IMR-90 (cell line): ENCODE measurements around the gene SOX8. TPM values are rescaled to one million over a fixed set of nuclear protein-coding genes. Genes with fewer than 3 reads are reported as not detected.

Experiments
- ATAC-seq: fragments of 200-7000 bp; cut with Tn5 transposase; 2 replicates; pipeline ENCODE4 v1.9.1; 2020; ENCODE audit warnings: low read depth, mild to moderate bottlenecking, moderate library complexity
- BruUV-seq: library from RNA; stranded (reverse); fragments of 400-500 nt; replicated peaks from 2 replicates; lab custom pipeline; 2021; lab: Mats Ljungman, UMichigan
- CTCF ChIA-PET: fragments of 300-600 bp; formaldehyde crosslinking; extraction: SDS; loops from one replicate; lab custom pipeline; 2021; ENCODE audit warnings: antibody characterized with exemption; lab: Yijun Ruan, JAX
- POLR2A ChIA-PET: fragments of 300-600 bp; sonication (Branson Sonifier 250); formaldehyde crosslinking; loops from one replicate; lab custom pipeline; 2022; ENCODE audit warnings: antibody characterized with exemption; ENCODE audit not compliant: unreplicated experiment; lab: Charles Lee
- DNase-seq: peaks from one replicate; pipeline ENCODE4 v3.0.0; 2013
- H2AFZ ChIP-seq: replicated peaks from 2 replicates; pipeline ENCODE3; 2013; ENCODE audit warnings: low read length, mild to moderate bottlenecking; ENCODE audit not compliant: poor library complexity
- H2AK5ac ChIP-seq: 2 replicates; pipeline ENCODE4 v1.6.1; 2013; ENCODE audit warnings: low read depth, low read length, inconsistent platforms
- H2AK9ac ChIP-seq: replicated peaks from 2 replicates; pipeline ENCODE3; 2013; ENCODE audit warnings: mild to moderate bottlenecking, low read depth, low read length, moderate library complexity; ENCODE audit not compliant: poor library complexity
- H2BK120ac ChIP-seq: 2 replicates; pipeline ENCODE4 v1.6.1; 2013; ENCODE audit warnings: low read depth, low read length, inconsistent platforms
- H2BK15ac ChIP-seq: 3 replicates; pipeline ENCODE4 v1.6.1; 2013; ENCODE audit warnings: low read depth, low read length, inconsistent platforms
- H2BK20ac ChIP-seq: 2 replicates; pipeline ENCODE4 v1.6.1; 2013; ENCODE audit warnings: low read depth, mild to moderate bottlenecking, inconsistent platforms, low read length, moderate library complexity
- H2BK5ac ChIP-seq: 2 replicates; pipeline ENCODE4 v1.6.1; 2013; ENCODE audit warnings: mild to moderate bottlenecking, low read depth, low read length, inconsistent platforms; ENCODE audit not compliant: poor library complexity, severe bottlenecking
- H3K14ac ChIP-seq: replicated peaks from 2 replicates; pipeline ENCODE4 v1.6.1; 2013; ENCODE audit warnings: low read depth, low read length, inconsistent platforms
- H3K18ac ChIP-seq: 2 replicates; pipeline ENCODE4 v1.6.1; 2013; ENCODE audit warnings: low read depth, low read length, control low read depth
- H3K23ac ChIP-seq: 2 replicates; pipeline ENCODE4 v1.6.1; 2013; ENCODE audit warnings: low read depth, low read length, inconsistent platforms
- H3K27ac ChIP-seq: 2 replicates; pipeline ENCODE4 v1.5.1; 2013; ENCODE audit warnings: mild to moderate bottlenecking, control low read depth, low read length; ENCODE audit not compliant: insufficient read depth
- H3K27me3 ChIP-seq: 2 replicates; pipeline ENCODE4 v1.6.1; 2013; ENCODE audit warnings: low read length; ENCODE audit not compliant: control insufficient read depth, insufficient read depth
- H3K36me3 ChIP-seq: 2 replicates; pipeline ENCODE4 v1.6.1; 2013; ENCODE audit warnings: low read length, mixed read lengths; ENCODE audit not compliant: control insufficient read depth, insufficient read depth
- H3K4ac ChIP-seq: 2 replicates; pipeline ENCODE4 v1.6.1; 2013; ENCODE audit warnings: low read depth, low read length, inconsistent platforms
- H3K4me1 ChIP-seq: 2 replicates; pipeline ENCODE4 v1.6.1; 2013; ENCODE audit warnings: low read length, mixed read lengths; ENCODE audit not compliant: control insufficient read depth, insufficient read depth
- H3K4me2 ChIP-seq: 2 replicates; pipeline ENCODE4 v1.6.1; 2013; ENCODE audit warnings: low read depth, mild to moderate bottlenecking, control low read depth, low read length, moderate library complexity
- H3K4me3 ChIP-seq: 2 replicates; pipeline ENCODE4 v1.5.1; 2013; ENCODE audit warnings: low read depth, mild to moderate bottlenecking, control low read depth, low read length, moderate library complexity; ENCODE audit not compliant: insufficient read depth
- H3K56ac ChIP-seq: 2 replicates; pipeline ENCODE4 v1.6.1; 2013; ENCODE audit warnings: low read length, inconsistent platforms; ENCODE audit not compliant: insufficient read depth; ENCODE audit errors: extremely low read depth
- H3K79me1 ChIP-seq, 2 experiments: 2 replicates each; pipeline ENCODE4 v1.6.1; 2013; ENCODE audit warnings: low read length in 2 of 2, inconsistent platforms in 1 of 2, low read depth in 1 of 2
- H3K9ac ChIP-seq: 2 replicates; pipeline ENCODE4 v1.6.1; 2013; ENCODE audit warnings: low read depth, low read length, control low read depth
- H3K9me1 ChIP-seq: 2 replicates; pipeline ENCODE4 v1.6.1; 2013; ENCODE audit warnings: low read length, inconsistent platforms; ENCODE audit not compliant: insufficient read depth
- H3K9me3 ChIP-seq: 2 replicates; pipeline ENCODE4 v1.6.1; 2013; ENCODE audit warnings: low read length; ENCODE audit not compliant: control insufficient read depth, insufficient read depth
- H4K20me1 ChIP-seq: 2 replicates; pipeline ENCODE4 v1.6.1; 2013; ENCODE audit warnings: low read length, inconsistent platforms; ENCODE audit not compliant: insufficient read depth
- H4K5ac ChIP-seq: 2 replicates; pipeline ENCODE4 v1.6.1; 2013; ENCODE audit warnings: mild to moderate bottlenecking, low read depth, low read length, control low read depth
- H4K8ac ChIP-seq, 2 experiments: 2 replicates each; pipeline ENCODE4 v1.6.1; 2013; ENCODE audit warnings: low read depth in 2 of 2, low read length in 2 of 2, control low read depth in 1 of 2, inconsistent platforms in 1 of 2
- H4K91ac ChIP-seq: 2 replicates; pipeline ENCODE4 v1.6.1; 2013; ENCODE audit warnings: low read depth, low read length, inconsistent platforms; ENCODE audit not compliant: insufficient read depth
- CTCF ChIP-seq: conservative IDR thresholded peaks from 2 replicates; pipeline ENCODE4 v1.5.1; 2012; ENCODE audit warnings: mild to moderate bottlenecking, low read depth, low read length, improper control_type of control experiment
- POLR2A ChIP-seq: IDR thresholded peaks from 2 replicates; pipeline ENCODE4 v1.6.1; 2012; ENCODE audit warnings: mild to moderate bottlenecking, low read depth, low read length
- USF2 ChIP-seq: fragments of 150-350 bp; IDR thresholded peaks from 2 replicates; pipeline ENCODE4 v1.6.1; 2017; ENCODE audit warnings: mild to moderate bottlenecking, antibody characterized with exemption, low read length, low read depth
- WGBS, 2 experiments: methylation state at CpG; one replicate each; pipeline versions ENCODE4 v1.1.5 to v1.1.7; 2013; ENCODE audit warnings: missing lambda C conversion rate in 2 of 2; ENCODE audit not compliant: insufficient read length in 1 of 2; ENCODE audit errors: extremely low coverage in 2 of 2; 5-methylcytosine and 5-hydroxymethylcytosine counted together
- dilution Hi-C: fragments of 300-500 bp; cut with HindIII; formaldehyde crosslinking; loops from one replicate; pipeline ENCODE4 v1.14.3; 2018; ENCODE audit warnings: low sequenced_read_pairs; ENCODE audit not compliant: unreplicated experiment
- in situ Hi-C: fragments of 300-500 bp; cut with MboI; formaldehyde crosslinking; loops from 3 replicates; pipeline ENCODE4 v1.14.3; 2019; ENCODE audit warnings: low sequenced_read_pairs, inconsistent platforms, mixed read lengths
- intact Hi-C: fragments of 100-400 bp; cut with micrococcal nuclease; formaldehyde crosslinking; loops from 2 replicates; pipeline ENCODE4 v1.10.0; 2022
- polyA plus RNA-seq, 3 experiments: library from polyadenylated mRNA; depleted of rRNA; stranded (reverse); fragments of >200 nt; gene quantifications; 2 replicates each; pipeline ENCODE4 v1.2.3, GENCODE V29; 2012; ENCODE audit warnings: low replicate concordance in 1 of 3
- total RNA-seq: library from RNA; depleted of rRNA; stranded (reverse); fragments of >200 nt; gene quantifications from 2 replicates; pipeline ENCODE4 v1.2.3, GENCODE V29; 2012

Gene SOX8
- total and polyA plus RNA-seq, 2 of the 4 experiments (the other 2 are of a cell fraction) = under 0.01 to 0.26 TPM

GRCh38 chr16:978403-978802 is 3.2 kb upstream of the SOX8 start:
- Histone ChIP-seq H3K4me3 (no peak overlapping the region), H4K5ac (no peak overlapping the region), H3K14ac (no peak overlapping the region), H3K79me1 (no peaks in the 10 kb centered on the region), H3K56ac (no peak overlapping the region), H2AK5ac (no peak overlapping the region), H3K23ac (no peak overlapping the region), H3K18ac (no peak overlapping the region), H3K4me1 (no peaks in the 10 kb centered on the region), H2BK15ac (no peak overlapping the region), H2AK9ac (no peak overlapping the region), H2BK20ac (no peak overlapping the region), H2BK5ac (no peak overlapping the region), H3K4ac (no peak overlapping the region), H4K8ac (no peak overlapping the region), H3K9me3 (0 out of 2 replicates have a peak, but pooled peaks cover 3% of the 10 kb centered on the region), H2BK120ac (no peak overlapping the region), H4K20me1 (no peaks in the 10 kb centered on the region; the same call in 1 of the 2 replicates), H3K27ac (no peak overlapping the region), H3K4me2 (no peak overlapping the region), H2AFZ (no peak overlapping the region), H4K91ac (no peak overlapping the region), H3K9me1 (no peaks in the 10 kb centered on the region; the same call in 1 of the 2 replicates), H3K36me3 (no peaks in the 10 kb centered on the region), H3K27me3 (peaks cover 88% of the 10 kb centered on the region), H3K9ac (no peak overlapping the region)
- intact Hi-C loops = no loop called here
- ATAC-seq (no peak), DNase-seq (no peak)
- no CpG with 5 or more reads among the region's 9 CpGs for WGBS, 2 experiments
- no TSS peak for BruUV-seq
- CTCF ChIA-PET = no interaction called here
- TF ChIP-seq POLR2A = no peak
- no peak for TF ChIP-seq USF2
- no peak for TF ChIP-seq CTCF
- POLR2A ChIA-PET = no interaction called here
- in situ Hi-C loops = no loop called here
- dilution Hi-C loops = no loop called here
